22Rv1 (cell line): ENCODE data around the gene TRH.

ENCODE experiments used
- ZFX ChIP-seq: fragments of 450-650 bp; IDR thresholded peaks from 2 replicates; pipeline ENCODE4 v1.6.1; 2017; ENCODE audit warnings: antibody characterized with exemption, borderline replicate concordance
- TF ChIP-seq, protein P1 (sequence below): fragments of 450-650 bp; IDR thresholded peaks from 2 replicates; pipeline ENCODE4 v1.5.1; 2017; ENCODE audit warnings: mild to moderate bottlenecking

DNA sequence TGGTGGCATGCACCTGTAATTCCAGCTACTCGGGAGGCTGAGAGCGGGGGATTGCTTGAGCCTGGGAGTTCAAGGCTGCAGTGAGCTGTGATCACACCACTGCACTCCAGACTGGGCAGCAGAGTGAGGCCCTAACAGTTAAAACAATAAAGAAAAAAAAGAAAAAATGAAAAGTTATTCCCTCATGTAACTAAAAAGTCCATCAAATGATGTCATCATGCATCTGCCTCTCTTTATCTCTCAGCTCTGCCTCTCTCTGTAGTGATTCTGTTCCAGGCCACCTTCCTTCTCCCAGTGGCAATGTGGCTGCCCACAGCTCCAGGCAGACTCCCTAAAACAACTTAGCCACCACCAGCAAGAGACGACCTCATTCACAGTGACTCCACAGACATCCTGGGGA, 31.5 kb upstream of the TRH start:
- TF ChIP-seq, protein P1, sequence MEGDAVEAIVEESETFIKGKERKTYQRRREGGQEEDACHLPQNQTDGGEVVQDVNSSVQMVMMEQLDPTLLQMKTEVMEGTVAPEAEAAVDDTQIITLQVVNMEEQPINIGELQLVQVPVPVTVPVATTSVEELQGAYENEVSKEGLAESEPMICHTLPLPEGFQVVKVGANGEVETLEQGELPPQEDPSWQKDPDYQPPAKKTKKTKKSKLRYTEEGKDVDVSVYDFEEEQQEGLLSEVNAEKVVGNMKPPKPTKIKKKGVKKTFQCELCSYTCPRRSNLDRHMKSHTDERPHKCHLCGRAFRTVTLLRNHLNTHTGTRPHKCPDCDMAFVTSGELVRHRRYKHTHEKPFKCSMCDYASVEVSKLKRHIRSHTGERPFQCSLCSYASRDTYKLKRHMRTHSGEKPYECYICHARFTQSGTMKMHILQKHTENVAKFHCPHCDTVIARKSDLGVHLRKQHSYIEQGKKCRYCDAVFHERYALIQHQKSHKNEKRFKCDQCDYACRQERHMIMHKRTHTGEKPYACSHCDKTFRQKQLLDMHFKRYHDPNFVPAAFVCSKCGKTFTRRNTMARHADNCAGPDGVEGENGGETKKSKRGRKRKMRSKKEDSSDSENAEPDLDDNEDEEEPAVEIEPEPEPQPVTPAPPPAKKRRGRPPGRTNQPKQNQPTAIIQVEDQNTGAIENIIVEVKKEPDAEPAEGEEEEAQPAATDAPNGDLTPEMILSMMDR: no peak
- TF ChIP-seq ZFX: no peak
